H1 (cell line): ENCODE data around the gene DDX59. TPM values are rescaled to one million over a fixed set of nuclear protein-coding genes. Genes with fewer than 3 reads are reported as not detected.

Source experiments
- BRCA1 ChIP-seq: IDR thresholded peaks from 2 replicates; pipeline ENCODE4 v1.6.1; 2012; ENCODE audit warnings: low read depth, low read length, improper control_type of control experiment
- EZH2 ChIP-seq: fragments of 200-600 bp; sonication (generic); IDR thresholded peaks from 2 replicates; pipeline ENCODE4 v1.7.1; 2012; ENCODE audit warnings: low read depth, mild to moderate bottlenecking, moderate library complexity, low read length, inconsistent platforms; ENCODE audit not compliant: severe bottlenecking
- SP2 ChIP-seq: IDR thresholded peaks from 2 replicates; pipeline ENCODE4 v1.6.1; 2012; ENCODE audit warnings: mild to moderate bottlenecking, low read length, inconsistent platforms
- SRF ChIP-seq: IDR thresholded peaks from 2 replicates; pipeline ENCODE4 v1.6.1; 2011; ENCODE audit warnings: mild to moderate bottlenecking, low read depth, low read length, moderate library complexity
- SUZ12 ChIP-seq: fragments of 200-600 bp; sonication (generic); IDR thresholded peaks from 2 replicates; pipeline ENCODE4 v1.6.1; 2012; ENCODE audit warnings: mild to moderate bottlenecking, inconsistent platforms, low read length, moderate library complexity, mixed read lengths
- polyA plus RNA-seq, 7 experiments: library from polyadenylated mRNA; depleted of rRNA in 3 of 7; stranded (reverse) in 5 of 7; unstranded in 2 of 7; fragments of >200 nt in 5 of 7; fragments of 200-250 nt in 2 of 7; gene quantifications; 1 replicate in 5 of 7; 2 replicates in 1 of 7; 4 replicates in 1 of 7; pipeline versions ENCODE4 v1.2.1 to v1.2.3, GENCODE V29; 2011 to 2013; ENCODE audit warnings: missing spikeins in 2 of 7, mixed read lengths in 2 of 7
- total RNA-seq: library from RNA; stranded (reverse); fragmentation: NEBNext Ultra II Directional; extraction: Animal tissue kit (Norgen Biotek cat#: 25700); gene quantifications from 2 replicates; pipeline ENCODE4 v1.2.1, GENCODE V29; 2021

DDX59 gene
- total and polyA plus RNA-seq, 2 of the 8 experiments (the other 6 are each of a cell fraction or from before 2014, with no cell fraction given): 8.3 to 19.4 TPM

- TF ChIP-seq SRF (no peak), SUZ12 (no peak), BRCA1 (no peak), SP2 (no peak), EZH2 (no peak)
Measured at GRCh38 chr1:200638073-200638472, 31.6 kb downstream of the DDX59 start (continued).
